ENCODE measurements around the gene APOC3. TPM values are rescaled to one million over a fixed set of nuclear protein-coding genes. Genes with fewer than 3 reads are reported as not detected.
A peak's percentile ranks its signal among the peaks of the same experiment; 100 is the strongest.

The APOC3 gene
- total and polyA plus RNA-seq, 9 of the 15 experiments (the other 6 are each of a cell fraction or from before 2014, with no cell fraction given): 1.1 TPM; not detected in 8

- peak; percentile 77 for TF ChIP-seq REST (IDR thresholded peaks at IDR 0.05; ENCODE audit: borderline replicate concordance)
- TF ChIP-seq REST (CRISPR knock-in tag; IDR thresholded peaks at IDR 0.05; ENCODE audit: low read depth): no peak
- no peak for TF ChIP-seq CHAMP1 (IDR thresholded peaks at IDR 0.05)
- TF ChIP-seq CBX5 (IDR thresholded peaks at IDR 0.05; ENCODE audit: borderline replicate concordance, low read depth): no peak
- peak; percentile 43; the same call in 1 of the 2 replicates for TF ChIP-seq TFAP4 (CRISPR knock-in tag; IDR thresholded peaks at IDR 0.05; ENCODE audit: borderline replicate concordance)
- no peak for TF ChIP-seq ZNF316 (IDR thresholded peaks at IDR 0.05)
- no peak for TF ChIP-seq ZC3H4 (CRISPR knock-in tag; IDR thresholded peaks at IDR 0.05; ENCODE audit: borderline replicate concordance)
- no peak for TF ChIP-seq NR0B1 (IDR thresholded peaks at IDR 0.05; ENCODE audit: partially characterized antibody)
- peak; percentile 35; the same call in 1 of the 2 replicates for TF ChIP-seq POLR2G (IDR thresholded peaks at IDR 0.05; ENCODE audit: low read depth, low read length)
- TF ChIP-seq HDAC8 (tag; IDR thresholded peaks at IDR 0.05): no peak
- no peak for TF ChIP-seq ZNF57 (CRISPR knock-in tag; IDR thresholded peaks at IDR 0.05)
- no peak for TF ChIP-seq TGIF2 (CRISPR knock-in tag; IDR thresholded peaks at IDR 0.05)
- TF ChIP-seq ZNF75A (CRISPR knock-in tag; IDR thresholded peaks at IDR 0.05): no peak
- TF ChIP-seq SMC3 (conservative IDR thresholded peaks at IDR 0.05; ENCODE audit: insufficient read depth, low read depth, low read length): peak; percentile 65
- 0 out of 2 replicates have a peak, but pooled peaks have one; percentile 22 for TF ChIP-seq PHB (CRISPR knock-in tag; IDR thresholded peaks at IDR 0.05)
These were observed 38.5 kb upstream of the APOC3 start (continued) for GRCh38 chr11:116791002-116791812.

Data from K562 (cell line).